Germinal center (tissue), 1 donor: ENCODE results near the gene BCL2.

Experiments used
- DNase-seq: peaks from one replicate; pipeline ENCODE4 v3.0.0; 2012; ENCODE audit warnings: mixed read lengths, low spot score

BCL2 gene

DNA sequence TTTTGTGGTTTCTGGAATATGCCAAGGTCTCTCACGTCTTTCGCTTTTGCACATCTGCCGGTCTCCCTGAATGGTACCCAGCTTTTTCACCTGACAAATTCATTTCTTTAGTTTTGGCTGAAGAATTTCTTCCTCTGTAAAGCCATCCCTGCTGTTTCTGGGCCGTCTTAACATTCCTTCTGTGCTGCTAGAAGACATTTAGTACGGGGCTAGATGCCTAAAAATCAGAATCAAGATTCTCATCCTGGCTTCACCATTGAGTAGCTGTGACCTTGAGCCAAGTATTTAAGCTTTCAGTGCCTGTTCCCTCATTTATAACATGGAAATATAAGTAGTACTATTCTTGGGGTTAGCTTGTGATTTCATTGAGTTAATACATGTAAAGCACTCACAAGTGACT, 6.4 kb upstream of the BCL2 start:
- DNase-seq = no peak

DNA sequence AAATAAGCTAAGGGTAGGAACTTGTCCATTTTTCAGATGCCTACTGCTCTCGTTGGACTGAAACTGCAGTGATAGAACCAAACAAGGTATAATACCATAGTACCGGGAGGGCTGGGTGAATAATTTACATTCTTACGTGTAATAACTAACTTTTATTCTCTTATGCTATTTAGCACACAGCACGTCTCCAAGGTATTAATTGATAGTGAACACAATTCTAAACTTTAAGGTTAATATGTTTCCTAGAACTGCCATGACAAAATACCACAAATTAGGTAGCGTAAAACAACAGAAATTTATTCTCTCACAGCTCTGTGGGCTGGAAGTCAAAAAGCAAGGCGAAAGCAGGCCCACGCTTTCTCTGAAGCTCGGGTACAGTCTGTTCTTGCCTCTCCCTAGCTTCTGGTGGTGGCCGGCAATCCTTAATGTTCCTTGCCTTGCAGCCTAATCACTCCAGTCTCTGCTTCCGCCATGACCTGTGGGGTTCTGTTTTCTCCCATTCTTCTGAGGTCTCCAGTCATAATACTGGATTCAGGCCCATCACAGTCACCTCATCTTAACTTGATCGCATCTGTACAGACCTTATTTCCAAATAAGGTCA, 5.6 kb upstream of the BCL2 start:
- DNase-seq = no peak

DNA sequence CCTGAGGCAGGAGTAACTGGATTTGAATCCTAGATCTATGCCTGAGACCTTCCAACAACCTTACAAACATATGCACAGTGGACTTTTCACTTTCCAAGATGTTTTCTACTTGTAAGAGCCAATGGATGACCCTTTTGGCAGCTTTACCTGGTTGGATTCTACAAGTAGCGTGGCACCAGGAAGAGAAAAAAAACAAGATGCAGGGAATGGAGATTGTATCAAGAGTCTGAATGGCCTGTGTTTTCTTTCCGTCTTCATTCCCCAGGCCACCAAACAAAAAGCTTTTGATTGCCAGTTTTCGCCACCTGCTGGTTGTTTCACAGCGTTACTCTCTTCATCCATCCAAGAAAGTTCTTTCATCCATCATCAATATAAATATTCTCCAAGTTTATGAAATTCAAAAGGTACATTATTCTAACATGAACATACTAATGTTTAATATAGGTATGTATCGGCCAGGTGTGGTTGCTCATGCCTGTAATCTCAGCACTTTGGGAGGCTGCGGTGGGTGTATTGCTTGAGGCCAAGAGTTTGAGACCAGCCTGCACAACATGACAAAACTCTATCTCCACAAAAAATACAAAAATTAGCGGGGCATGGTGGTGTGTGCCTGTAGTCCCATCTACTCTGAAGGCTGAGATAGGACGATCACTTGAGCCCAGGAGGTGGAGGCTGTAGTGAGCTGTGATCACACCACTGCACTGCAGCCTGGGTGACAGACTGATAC, 3.5 kb upstream of the BCL2 start:
- DNase-seq = peak; percentile 61

DNA sequence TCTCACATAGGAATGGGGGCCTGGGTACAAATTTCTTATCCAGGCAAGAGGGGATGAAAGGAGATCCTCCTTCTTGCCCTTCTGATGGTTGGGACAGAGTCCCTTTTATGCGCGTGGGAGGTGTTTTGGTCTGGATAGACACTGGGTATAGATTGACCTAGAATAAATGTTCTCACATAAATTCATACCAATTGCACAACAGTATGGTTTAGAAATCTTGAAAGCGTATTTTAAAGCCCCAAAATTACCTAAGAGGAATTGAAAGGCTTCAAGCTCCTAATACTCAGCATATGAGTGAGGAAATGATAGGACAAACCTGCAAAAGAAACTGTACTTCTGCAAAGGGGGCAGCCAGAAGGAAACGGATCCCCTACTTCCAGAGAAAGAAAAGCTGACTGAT, 2.6 kb upstream of the BCL2 start:
- no peak for DNase-seq

DNA sequence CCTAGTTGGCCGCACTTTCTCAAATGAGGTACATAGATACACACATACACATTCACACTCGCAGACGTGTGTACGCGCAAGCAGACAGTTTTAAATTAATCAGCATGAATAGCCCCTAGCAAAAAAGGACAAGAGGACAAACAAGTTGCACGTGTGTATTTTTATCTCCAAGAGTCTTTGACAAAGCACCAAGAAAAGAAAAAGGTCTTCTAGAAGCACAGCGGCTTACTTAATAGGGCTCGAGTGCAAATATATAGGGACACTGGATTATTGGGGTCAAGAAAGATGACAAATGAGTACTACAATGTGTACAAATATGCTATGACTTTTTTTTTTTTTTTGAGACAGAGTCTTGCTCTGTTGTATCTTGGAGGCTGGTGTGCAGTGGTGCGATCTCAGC, 1.7 kb upstream of the BCL2 start:
- no peak for DNase-seq

DNA sequence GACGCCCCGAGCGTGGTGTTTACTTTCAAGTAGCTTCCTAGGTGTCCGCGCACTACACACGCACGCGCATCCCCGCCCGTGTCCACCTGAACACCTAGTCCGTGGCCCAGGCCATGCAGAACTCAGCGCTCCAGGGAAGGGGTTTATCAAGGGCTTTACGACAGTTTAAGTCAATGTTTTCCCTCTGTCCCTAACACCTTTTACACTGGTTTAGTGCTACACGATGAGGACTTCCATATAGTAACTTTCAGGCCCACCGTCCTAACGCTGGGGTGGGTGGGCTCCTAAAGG, 1.4 kb upstream of the BCL2 start:
- no peak for DNase-seq

DNA sequence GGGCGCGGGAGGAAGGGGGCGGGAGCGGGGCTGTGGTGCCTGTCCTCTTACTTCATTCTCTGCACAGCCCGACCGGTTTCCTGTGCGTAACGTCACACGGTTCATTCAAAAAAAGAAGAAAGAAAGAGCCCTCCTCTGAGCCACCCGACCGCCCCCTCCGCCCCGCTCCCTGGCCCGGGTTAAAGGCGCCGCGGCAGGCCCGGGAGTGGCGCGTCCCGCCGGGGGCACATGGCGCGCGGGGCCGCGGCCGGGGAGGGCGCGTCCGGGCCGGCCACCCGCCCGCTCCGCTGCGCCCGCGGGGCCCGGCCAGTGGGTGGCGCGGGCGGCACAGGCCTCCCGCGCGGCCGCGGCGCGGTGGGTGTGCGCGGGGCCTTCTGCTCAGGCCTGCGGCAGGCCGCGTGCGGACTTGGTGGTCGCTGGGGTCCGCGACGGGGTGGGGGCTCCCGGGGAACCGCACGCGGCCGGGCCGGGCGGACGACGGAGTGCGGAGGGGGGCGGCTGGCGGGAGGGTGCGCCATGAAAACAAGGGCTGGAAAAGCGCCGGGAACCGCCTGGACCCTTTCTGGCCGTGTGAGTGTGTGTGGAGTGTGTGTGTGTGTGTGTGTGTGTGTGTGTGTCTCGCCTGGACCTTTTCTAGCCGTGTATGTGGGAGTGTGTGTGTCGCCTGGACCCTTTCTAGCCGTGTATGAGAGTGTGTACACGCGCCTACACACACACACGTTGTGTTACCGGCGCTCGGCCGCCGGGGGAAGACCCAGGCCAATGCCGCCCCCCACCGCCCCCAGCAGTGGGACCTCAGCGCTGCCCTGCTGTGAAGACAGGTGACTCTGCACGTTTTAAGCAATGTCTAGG, 780 bp upstream of the BCL2 start:
- peak; percentile 82 for DNase-seq

DNA sequence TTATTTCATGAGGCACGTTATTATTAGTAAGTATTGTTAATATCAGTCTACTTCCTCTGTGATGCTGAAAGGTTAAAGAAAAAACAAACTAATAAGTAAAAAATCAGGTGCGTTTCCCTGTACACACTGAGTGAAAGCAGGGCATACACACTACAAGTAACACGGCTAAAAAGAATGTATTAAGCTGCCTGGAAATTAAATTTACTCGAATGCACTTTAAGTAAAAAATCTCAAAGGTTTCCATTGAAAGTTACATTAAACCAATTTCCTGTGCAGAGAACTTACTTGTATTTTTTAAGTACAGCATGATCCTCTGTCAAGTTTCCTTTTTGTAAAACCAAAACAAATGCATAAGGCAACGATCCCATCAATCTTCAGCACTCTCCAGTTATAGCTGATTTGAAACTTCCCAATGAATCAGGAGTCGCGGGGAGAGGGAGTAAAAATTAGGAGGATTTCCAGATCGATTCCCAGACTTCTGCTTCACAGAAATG, 633 bp downstream of the BCL2 start:
- no peak for DNase-seq

DNA sequence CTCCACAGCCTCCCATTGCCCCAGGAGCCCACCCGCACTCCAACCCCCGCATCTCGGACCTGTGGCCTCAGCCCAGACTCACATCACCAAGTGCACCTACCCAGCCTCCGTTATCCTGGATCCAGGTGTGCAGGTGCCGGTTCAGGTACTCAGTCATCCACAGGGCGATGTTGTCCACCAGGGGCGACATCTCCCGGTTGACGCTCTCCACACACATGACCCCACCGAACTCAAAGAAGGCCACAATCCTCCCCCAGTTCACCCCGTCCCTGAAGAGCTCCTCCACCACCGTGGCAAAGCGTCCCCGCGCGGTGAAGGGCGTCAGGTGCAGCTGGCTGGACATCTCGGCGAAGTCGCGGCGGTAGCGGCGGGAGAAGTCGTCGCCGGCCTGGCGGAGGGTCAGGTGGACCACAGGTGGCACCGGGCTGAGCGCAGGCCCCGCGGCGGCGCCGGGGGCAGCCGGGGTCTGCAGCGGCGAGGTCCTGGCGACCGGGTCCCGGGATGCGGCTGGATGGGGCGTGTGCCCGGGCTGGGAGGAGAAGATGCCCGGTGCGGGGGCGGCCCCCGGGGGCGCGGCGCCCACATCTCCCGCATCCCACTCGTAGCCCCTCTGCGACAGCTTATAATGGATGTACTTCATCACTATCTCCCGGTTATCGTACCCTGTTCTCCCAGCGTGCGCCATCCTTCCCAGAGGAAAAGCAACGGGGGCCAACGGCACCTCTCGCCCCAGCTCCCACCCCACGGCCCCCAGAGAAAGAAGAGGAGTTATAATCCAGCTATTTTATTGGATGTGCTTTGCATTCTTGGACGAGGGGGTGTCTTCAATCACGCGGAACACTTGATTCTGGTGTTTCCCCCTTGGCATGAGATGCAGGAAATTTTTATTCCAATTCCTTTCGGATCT, 1.3 kb downstream of the BCL2 start:
- peak; percentile 55 for DNase-seq

DNA sequence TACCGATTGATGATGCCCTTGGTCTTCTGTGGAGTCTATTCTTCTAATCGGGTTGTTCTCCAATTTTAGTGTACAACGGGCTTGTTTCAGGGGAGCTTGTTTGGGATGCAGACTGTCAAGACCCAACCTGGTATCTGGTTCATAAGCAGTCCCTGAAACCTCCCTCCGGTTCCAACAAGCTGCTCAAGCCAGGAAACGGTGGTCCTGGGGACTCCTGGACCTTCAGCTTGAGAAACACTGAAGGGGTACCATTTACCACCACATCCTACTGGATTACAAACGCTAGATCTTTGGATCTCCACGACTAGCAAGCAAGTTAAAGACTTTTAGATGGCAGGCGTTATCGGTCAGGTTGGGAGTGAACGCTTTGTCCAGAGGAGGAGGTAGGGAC, 2.0 kb downstream of the BCL2 start:
- DNase-seq = no peak

DNA sequence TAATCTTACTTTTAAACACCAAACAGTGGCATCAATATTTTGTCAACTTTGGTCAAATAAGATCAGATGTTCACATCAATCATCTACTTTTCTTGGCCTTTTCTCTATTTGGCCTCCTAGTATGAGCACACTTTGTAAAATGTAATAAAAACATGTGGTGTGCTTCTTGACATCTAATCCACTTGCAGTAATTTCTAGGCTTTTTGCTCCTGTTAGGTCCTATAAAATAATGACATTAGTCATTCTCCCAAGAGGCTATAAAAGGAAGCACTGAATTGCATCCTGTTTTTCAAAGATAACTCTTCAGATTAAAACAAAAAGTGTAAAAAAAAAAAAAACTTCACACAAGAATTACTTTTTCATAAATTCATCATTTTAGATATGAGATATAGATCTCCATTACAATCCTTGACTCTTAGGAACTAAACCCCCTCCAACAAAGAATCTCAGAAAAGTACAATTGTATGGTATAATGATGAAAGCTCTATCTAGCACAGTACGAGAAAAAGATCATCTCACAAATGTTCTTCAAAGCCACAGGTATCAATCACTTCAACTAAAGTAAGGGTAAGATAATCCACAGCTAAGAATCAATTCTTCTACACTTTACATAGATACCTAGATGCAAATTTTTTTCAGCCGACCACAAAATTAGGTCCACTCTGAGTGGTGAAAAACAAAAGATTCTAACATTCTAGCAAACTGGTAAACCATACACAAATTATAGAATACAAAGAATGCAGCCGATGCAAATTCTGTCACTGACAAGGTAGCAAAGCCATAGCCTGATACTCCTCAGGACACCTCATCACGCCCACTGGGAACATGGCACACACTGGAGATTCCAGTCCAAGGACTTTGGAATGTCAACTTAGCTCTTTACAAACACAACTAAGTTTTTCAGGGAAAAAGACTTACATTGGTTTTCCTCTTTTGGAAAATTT, 2.7 kb downstream of the BCL2 start:
- DNase-seq = no peak

DNA sequence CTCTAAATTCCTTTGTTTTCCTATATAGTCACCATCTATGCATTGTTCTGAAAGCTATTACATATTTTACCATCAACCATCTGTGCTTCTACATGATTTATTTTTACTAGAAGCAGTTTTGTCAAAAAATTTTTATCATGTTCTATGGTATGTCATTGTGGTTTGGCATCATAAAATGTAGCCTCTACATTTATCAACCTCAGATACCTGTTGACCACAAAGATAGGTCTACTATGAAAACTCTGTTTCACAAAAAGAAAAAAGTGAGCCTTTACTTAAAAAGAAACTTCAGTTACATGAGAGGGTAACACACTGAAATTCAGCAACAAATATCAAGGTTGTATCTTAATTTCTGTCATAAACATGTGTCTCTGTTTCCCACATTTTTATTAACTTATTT, 3.7 kb downstream of the BCL2 start:
- no peak for DNase-seq

DNA sequence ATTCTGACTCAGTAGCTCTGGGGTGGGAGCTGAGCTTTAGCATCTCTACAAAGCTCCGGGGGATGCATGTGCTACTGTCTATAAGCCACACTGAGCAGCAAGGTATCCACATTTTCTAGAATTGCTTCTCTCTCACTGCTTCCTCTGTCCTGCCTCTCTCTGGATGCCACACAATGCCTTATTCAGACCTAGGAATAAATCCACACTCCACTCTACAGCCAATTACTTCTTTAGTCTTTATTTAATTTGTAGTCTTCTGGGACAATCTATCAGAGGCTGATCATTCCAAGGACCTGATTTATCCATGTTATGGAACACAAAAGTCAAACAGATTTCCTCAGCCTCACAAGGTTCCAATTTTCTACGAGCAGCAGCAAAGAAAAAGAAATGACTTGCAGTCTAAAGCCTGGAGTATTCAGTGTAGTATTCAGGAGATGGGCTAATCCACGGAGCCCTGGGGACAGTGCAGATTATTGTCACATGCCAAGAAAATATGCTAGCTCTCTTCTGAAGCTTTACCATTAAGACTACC, 4.4 kb downstream of the BCL2 start:
- DNase-seq = no peak

DNA sequence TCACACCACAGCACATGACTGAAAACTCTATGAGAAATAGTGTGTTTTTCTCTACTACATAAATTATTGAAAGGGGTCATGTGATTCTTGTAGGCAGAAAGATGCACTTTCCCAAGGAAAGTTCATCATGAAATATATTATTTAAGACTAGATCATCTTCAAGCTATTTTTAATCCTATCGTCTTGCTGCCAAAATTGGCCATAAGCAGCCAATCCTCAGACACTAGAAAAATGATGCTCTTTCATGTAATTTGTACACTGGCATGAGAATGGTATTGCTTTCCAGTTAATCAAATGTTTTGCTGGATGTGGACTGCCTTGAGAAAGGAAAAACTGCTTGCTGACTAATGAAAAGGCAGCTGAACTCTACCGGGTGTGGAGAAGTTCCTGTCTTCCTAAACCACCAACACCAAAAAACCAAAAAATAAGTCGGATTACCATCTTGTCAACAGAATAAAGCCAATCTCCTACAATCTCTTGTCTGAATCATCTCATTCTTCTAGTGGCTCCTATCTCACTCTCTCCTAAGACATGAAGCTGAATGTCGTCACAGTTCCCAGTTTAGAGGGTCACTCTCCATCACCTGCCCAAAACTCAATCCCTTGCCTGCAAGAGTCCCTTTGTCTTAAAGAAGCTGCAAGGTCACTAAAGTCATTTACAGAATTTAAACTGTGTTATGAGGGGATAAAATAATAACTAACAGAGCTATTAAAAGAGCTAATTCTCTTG, 5.3 kb downstream of the BCL2 start:
- no peak for DNase-seq

DNA sequence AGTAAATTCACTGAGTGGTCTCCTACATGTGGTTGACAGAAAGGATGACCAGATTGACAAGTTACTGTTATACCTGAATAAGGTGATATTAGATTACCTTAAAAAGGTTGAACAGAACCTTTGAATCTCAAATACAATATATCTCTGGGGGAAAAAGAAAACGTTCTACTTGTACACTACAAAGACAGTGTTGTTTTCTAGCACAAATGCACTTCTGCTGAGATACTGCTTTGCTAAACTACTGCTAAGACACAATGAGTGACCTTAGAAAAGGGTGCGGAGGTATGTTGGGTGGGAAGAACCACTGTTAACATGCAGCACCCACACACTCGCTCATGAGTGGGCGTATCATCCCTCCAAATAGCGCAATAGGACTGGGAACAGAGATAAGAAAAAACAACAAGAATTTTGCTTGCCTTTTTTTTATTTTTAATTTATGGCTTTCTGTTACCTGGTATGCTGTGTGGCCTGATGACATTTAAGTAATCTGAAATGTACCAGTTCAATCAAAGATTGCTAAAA, 6.1 kb downstream of the BCL2 start:
- no peak for DNase-seq

DNA sequence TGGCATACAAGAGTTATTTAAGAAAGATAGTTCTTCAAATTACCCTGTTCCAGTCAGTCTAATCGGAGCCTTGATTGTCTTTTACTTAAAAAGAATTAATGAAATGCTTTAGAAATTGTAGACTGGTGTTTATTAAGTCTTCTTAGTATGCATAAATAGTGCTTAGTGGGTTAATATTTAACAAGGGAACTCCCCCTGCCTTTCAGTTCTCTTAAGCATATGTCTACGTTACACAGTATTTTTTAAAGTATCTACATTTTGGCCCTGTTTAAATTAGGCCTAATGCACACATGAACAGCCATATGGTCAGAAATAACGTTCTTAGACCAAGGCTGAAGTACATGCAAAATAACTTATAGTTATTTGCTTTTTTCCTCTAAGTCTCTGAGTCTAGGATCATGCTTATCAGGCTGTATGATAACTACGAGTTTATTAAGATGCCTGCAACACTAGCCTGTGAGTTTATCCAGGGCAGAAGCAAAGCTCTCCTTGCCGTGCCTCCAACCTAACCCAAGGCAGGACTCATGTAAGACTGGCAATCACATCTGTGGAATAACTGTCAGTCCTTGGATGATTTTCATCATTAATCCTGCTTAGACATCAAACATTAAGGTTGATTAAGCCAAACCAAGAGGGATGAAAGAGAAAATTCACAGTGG, 6.7 kb downstream of the BCL2 start:
- no peak for DNase-seq

DNA sequence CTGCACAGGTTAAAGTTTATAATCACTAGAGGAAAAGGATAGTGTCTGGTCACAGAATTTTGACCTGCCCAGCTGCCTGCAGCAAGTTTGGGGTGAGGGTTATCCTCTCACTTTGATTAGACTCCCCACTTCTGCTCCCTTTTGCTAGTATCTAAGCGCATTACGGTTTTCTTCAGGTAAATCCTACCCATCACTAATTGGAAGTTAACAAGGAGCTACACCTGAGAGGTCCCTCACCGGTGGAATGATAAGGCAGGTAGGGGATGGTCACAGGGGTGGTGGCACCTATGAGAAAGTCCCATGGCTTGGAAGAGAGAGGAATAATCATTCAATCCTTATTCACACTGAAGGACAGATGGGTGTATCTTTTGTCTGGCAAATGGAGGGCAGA, 7.6 kb downstream of the BCL2 start:
- no peak for DNase-seq

DNA sequence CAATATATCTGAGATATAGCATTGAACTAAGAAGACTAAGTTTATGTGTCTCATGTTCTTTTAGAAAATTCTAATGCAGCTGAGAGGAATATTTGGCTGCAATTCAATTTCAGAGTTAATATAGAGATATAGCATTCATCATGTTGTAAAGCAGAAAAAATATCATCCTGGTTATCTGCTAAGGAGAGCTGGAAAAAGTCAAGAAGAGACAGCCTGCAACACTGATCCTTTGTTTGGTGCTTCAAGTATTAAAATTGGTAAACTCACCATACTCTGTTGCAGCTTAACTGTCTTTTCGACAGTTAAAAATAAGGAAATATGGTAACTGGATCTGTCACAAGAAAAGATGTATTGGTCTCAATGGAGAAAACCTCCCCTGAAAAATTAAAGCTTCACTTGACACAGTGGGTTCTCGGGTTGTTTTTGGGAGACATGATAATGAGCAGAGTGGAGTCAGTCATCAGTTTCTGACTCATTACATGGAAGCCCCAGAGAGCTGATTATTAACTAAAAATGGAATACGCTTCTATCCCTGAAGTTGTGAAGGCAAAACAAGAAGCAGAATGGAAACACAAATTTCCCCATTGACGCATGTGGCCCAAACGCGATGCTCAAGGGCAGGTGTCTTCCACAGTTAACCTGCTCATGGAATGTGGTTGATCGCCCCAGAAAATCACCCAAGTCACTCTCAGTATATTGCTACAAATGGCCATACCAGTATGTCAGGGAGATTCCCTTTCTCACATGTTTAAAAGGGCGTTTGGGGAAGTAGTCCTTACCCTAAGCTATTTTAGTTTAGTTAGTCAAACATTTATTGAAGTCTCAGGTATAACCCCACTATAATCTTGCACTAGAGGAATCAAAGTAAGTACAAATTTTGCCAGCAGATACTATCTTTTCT, 8.2 kb downstream of the BCL2 start:
- DNase-seq = no peak
